ENCODE measurements around the gene HAND1. TPM values are rescaled to one million over a fixed set of nuclear protein-coding genes. Genes with fewer than 3 reads are reported as not detected.
A peak's percentile ranks its signal among the peaks of the same experiment; 100 is the strongest.

HAND1 gene
- total and polyA plus RNA-seq, 8 donors: 0.08 to 0.09 TPM; not detected in 6

DNA sequence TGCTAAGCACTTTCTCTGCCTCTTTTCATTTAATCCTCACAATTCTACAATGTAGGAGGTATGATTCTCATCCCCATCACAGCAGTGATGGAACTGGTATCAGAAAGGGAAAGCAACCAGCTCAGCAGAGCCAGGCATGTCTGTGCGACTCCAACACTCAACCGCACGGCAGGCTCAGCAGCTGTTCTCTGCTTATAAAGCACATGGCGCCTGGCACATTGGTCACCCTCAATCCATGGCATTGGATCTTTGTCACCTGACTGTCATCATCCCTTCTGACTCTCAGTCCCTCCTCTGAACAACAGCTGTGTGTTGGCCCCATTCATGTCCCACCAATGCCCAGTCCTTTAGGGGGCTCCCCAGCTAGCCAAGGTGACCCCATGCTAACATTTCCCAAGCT is 45.1 kb upstream of the HAND1 start:
- intact Hi-C loops (cut with DNase I): no loop called here
- FAIRE-seq (no peak), ATAC-seq (no peak), DNase-seq (no peak)
- no peaks in the 10 kb centered on the region for H3K36me3 ChIP-seq
- H3K4me1 ChIP-seq: no peaks in the 10 kb centered on the region
- no peak overlapping the region for H3K4me3 ChIP-seq
- no peak overlapping the region for H3K27ac ChIP-seq
- no peaks in the 10 kb centered on the region for H3K27me3 ChIP-seq
- TF ChIP-seq, protein P1, sequence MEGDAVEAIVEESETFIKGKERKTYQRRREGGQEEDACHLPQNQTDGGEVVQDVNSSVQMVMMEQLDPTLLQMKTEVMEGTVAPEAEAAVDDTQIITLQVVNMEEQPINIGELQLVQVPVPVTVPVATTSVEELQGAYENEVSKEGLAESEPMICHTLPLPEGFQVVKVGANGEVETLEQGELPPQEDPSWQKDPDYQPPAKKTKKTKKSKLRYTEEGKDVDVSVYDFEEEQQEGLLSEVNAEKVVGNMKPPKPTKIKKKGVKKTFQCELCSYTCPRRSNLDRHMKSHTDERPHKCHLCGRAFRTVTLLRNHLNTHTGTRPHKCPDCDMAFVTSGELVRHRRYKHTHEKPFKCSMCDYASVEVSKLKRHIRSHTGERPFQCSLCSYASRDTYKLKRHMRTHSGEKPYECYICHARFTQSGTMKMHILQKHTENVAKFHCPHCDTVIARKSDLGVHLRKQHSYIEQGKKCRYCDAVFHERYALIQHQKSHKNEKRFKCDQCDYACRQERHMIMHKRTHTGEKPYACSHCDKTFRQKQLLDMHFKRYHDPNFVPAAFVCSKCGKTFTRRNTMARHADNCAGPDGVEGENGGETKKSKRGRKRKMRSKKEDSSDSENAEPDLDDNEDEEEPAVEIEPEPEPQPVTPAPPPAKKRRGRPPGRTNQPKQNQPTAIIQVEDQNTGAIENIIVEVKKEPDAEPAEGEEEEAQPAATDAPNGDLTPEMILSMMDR (IDR thresholded peaks at IDR 0.05): no peak
- 88 to 92% methylated on average over 4 of the region's 4 CpGs for WGBS, 2 donors
- H3K9me3 ChIP-seq: no peaks in the 10 kb centered on the region

DNA sequence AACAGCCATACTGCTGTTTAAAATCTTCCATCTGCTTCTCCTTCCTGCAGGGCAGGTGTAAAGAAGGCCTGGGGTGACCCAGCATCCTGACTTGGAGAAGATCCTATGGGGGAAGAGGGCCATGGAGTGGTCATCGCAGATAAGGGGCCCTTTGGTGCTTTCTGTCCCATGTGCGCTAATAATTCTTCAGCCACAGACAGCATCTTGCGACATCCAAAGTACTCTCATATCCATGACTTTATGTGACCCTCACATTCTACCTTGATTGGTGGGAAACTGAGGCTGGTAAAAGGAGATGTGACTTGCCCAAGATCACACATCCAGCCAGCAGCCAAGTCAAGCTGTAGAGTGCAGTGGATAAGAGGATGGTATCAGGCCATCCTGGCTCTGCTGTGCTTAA is 44.3 kb upstream of the HAND1 start:
- no peaks in the 10 kb centered on the region for H3K9me3 ChIP-seq
- H3K27me3 ChIP-seq: no peaks in the 10 kb centered on the region
- ATAC-seq (no peak), FAIRE-seq (no peak), DNase-seq (no peak)
- 93 to 98% methylated on average over 3 of the region's 3 CpGs for WGBS, 2 donors
- intact Hi-C loops (cut with DNase I): no loop called here
- no peak overlapping the region for H3K27ac ChIP-seq
- no peak overlapping the region for H3K4me3 ChIP-seq
- no peaks in the 10 kb centered on the region for H3K4me1 ChIP-seq
- TF ChIP-seq, protein P1 (IDR thresholded peaks at IDR 0.05): no peak
- no peaks in the 10 kb centered on the region for H3K36me3 ChIP-seq

DNA sequence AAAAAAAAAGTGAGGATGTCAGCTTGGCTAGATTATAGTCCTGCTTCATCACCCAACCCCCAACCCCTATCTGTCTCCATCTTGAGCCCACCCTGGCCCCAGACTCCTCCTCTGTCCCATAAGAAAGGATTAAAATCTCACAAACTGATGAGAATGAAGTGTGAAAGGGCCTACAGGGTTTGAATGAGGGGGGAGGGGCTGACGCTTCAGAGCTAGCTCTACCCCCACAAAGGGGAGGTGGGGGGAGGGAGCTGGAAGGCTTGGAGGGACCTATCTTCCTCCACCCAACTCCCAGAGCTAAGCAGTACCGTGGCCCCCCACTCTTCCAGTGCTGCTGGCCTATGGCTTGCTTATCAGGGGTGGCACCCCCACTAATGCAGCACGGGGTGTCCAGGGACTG is 43.7 kb upstream of the HAND1 start:
- ATAC-seq (no peak), DNase-seq (no peak), FAIRE-seq (no peak)
- TF ChIP-seq, protein P1 (IDR thresholded peaks at IDR 0.05): no peak
- H3K27me3 ChIP-seq: no peaks in the 10 kb centered on the region
- WGBS, 2 donors: 48 to 59% methylated on average over 3 of the region's 3 CpGs
- H3K4me1 ChIP-seq: no peaks in the 10 kb centered on the region
- no peaks in the 10 kb centered on the region for H3K36me3 ChIP-seq
- H3K9me3 ChIP-seq: no peaks in the 10 kb centered on the region
- intact Hi-C loops (cut with DNase I): no loop called here
- H3K27ac ChIP-seq: no peak overlapping the region
- no peak overlapping the region for H3K4me3 ChIP-seq

DNA sequence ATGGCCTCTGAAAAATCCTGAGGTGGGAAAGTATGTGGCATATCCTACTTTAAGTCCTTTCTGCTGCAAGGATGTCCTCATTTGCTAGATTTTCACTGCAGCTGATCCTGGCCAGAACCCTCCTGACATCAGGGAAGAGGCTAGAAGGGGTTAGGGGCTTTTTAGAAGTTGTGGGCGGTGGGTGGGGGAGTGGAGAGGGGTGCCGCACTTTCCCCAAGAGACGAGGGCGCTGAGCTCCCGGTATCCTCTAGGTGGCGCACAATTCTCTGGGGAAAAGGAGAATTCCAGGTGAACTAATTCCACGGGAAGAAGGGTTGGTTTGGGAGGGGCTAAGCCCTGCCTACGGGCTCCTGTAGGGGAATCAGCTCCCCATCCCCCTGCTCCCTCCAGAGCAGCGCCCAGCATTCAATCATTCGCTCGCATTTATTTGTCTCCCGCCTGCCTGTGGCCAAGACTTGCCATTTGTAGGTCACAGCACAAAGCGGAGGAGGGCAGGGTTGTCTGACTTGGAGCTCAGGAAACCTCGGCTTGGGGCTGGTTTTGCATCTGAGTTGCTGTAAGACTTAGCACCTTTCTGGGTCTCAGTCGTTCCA is 42.9 kb upstream of the HAND1 start:
- FAIRE-seq (no peak), ATAC-seq (peak; percentile 67 to 93 (median 78)), DNase-seq (peak in 5 of 6 donors; percentile 27 to 73 (median 40))
- Histone ChIP-seq H3K4me1 (no peaks in the 10 kb centered on the region), H3K4me3 (peak overlapping the region in 1 of 4 donors; percentile 25), H3K9me3 (no peaks in the 10 kb centered on the region), H3K27ac (no peak overlapping the region), H3K36me3 (no peaks in the 10 kb centered on the region), H3K27me3 (no peaks in the 10 kb centered on the region)
- intact Hi-C loops (cut with DNase I): no loop called here
- WGBS, 2 donors: 1 to 6% methylated on average over 15 of the region's 15 CpGs
- TF ChIP-seq, protein P1 (IDR thresholded peaks at IDR 0.05): peak; percentile 47 to 67 (median 66)

DNA sequence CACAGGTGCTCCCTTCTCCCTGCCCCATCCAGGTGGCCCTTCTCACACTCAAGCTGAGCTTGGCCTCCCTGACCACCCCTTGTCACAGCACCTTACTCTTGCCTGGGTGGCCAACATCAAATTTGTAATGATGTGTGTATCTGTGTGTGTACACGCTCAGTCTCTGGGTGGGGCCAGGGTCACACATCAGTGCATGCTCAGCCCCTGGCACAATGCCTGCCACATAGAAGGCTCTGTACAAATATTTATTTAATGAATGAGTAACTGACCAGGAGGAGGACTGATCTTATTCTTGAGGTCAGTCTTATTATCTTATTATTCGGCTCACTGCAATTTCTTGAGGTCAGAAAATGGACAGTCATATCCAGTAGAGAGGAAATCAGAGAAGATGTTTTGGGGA is 41.3 kb upstream of the HAND1 start:
- TF ChIP-seq, protein P1 (IDR thresholded peaks at IDR 0.05): no peak
- no peak overlapping the region for H3K27ac ChIP-seq
- intact Hi-C loops (cut with DNase I): no loop called here
- H3K27me3 ChIP-seq: no peaks in the 10 kb centered on the region
- H3K4me3 ChIP-seq: no peak overlapping the region
- DNase-seq: no peak
- no peaks in the 10 kb centered on the region for H3K9me3 ChIP-seq
- no peak for ATAC-seq
- 51 to 52% methylated on average over 2 of the region's 2 CpGs for WGBS, 2 donors
- FAIRE-seq: no peak
- H3K36me3 ChIP-seq: no peaks in the 10 kb centered on the region
- H3K4me1 ChIP-seq: no peaks in the 10 kb centered on the region

Measured in pancreas (tissue), 10 donors.